Measurements from ENCODE around the gene NTM.

Gene NTM

GRCh38 chr11:131512228-131512627, 141.8 kb downstream of the NTM start:
- no peak overlapping the region for H3K27ac ChIP-seq (ENCODE audit: extremely low read depth, low read depth, low read length)
- no peaks in the 10 kb centered on the region for H3K9me3 ChIP-seq (ENCODE audit: control insufficient read depth, insufficient read depth, low read depth, low read length)
- POLR2A ChIA-PET = no interaction called here
- H3K4me3 ChIP-seq (ENCODE audit: low read depth, low read length) = no peak overlapping the region
- no peaks in the 10 kb centered on the region for H3K36me3 ChIP-seq (ENCODE audit: control insufficient read depth in 2 of 2, insufficient read depth in 1 of 2, low read length in 2 of 2)
- CTCF ChIA-PET = interaction anchor here (0.6 to 3.9 kb wide), 10 partner anchors 8 to 491 kb away, joined by 3 to 46 read pairs (median 4); no protein-coding TSS in a partner anchor
- TF ChIP-seq PATZ1 (tag by site-specific recombination; IDR thresholded peaks at IDR 0.05) (no peak), PRDM10 (tag by site-specific recombination; IDR thresholded peaks at IDR 0.05) (no peak), ZNF184 (tag by site-specific recombination; IDR thresholded peaks at IDR 0.05) (no peak), ZNF843 (tag by site-specific recombination; IDR thresholded peaks at IDR 0.05) (no peak), ZNF580 (tag by site-specific recombination; IDR thresholded peaks at IDR 0.05) (no peak), ZNF707 (tag by site-specific recombination; IDR thresholded peaks at IDR 0.05) (no peak), ZNF292 (tag by site-specific recombination; IDR thresholded peaks at IDR 0.05; ENCODE audit: borderline replicate concordance, low read depth) (no peak), ZNF48 (tag by site-specific recombination; IDR thresholded peaks at IDR 0.05) (no peak), ZNF416 (tag by site-specific recombination; IDR thresholded peaks at IDR 0.05) (no peak), ZNF449 (tag by site-specific recombination; IDR thresholded peaks at IDR 0.05) (no peak), ZNF664 (tag by site-specific recombination; IDR thresholded peaks at IDR 0.05) (no peak), ZNF629 (tag by site-specific recombination; IDR thresholded peaks at IDR 0.05) (no peak), ZNF133 (tag by site-specific recombination; IDR thresholded peaks at IDR 0.05) (no peak)
- H3K4me1 ChIP-seq (ENCODE audit: control insufficient read depth, insufficient read depth, low read length) = no peaks in the 10 kb centered on the region

GRCh38 chr11:131514062-131514461, 143.6 kb downstream of the NTM start:
- CTCF ChIA-PET = interaction anchor here (0.7 to 1.2 kb wide), 2 partner anchors 8 to 267 kb away, joined by 3 to 5 read pairs; no protein-coding TSS in a partner anchor
- TF ChIP-seq ZNF48 (tag by site-specific recombination; IDR thresholded peaks at IDR 0.05) (no peak), KLF16 (tag by site-specific recombination; IDR thresholded peaks at IDR 0.05) (no peak), ZNF184 (tag by site-specific recombination; IDR thresholded peaks at IDR 0.05) (no peak), ZSCAN4 (tag by site-specific recombination; IDR thresholded peaks at IDR 0.05) (no peak), ZXDB (tag by site-specific recombination; IDR thresholded peaks at IDR 0.05) (no peak), ATF2 (tag by site-specific recombination; IDR thresholded peaks at IDR 0.05; ENCODE audit: low read depth) (no peak), ZNF140 (tag by site-specific recombination; IDR thresholded peaks at IDR 0.05) (no peak), ZNF394 (tag by site-specific recombination; IDR thresholded peaks at IDR 0.05; ENCODE audit: borderline replicate concordance) (no peak), ZNF266 (tag by site-specific recombination; IDR thresholded peaks at IDR 0.05; ENCODE audit: low read depth) (no peak), PRDM6 (tag by site-specific recombination; IDR thresholded peaks at IDR 0.05) (no peak), OSR2 (tag by site-specific recombination; IDR thresholded peaks at IDR 0.05) (no peak), WT1 (tag by site-specific recombination; IDR thresholded peaks at IDR 0.05) (no peak), ZNF571 (tag by site-specific recombination; IDR thresholded peaks at IDR 0.05) (no peak)

More at GRCh38 chr11:131514062-131514461, 143.6 kb downstream of the NTM start:
- H3K9me3 ChIP-seq (ENCODE audit: control insufficient read depth, insufficient read depth, low read depth, low read length) = no peaks in the 10 kb centered on the region
- no peak overlapping the region for H3K27ac ChIP-seq (ENCODE audit: extremely low read depth, low read depth, low read length)
- no peaks in the 10 kb centered on the region for H3K36me3 ChIP-seq (ENCODE audit: control insufficient read depth in 2 of 2, insufficient read depth in 1 of 2, low read length in 2 of 2)
- POLR2A ChIA-PET = no interaction called here
- no peaks in the 10 kb centered on the region for H3K4me1 ChIP-seq (ENCODE audit: control insufficient read depth, insufficient read depth, low read length)
- no peak overlapping the region for H3K4me3 ChIP-seq (ENCODE audit: low read depth, low read length)

Measured in HEK293 (cell line).